Suprapubic skin (tissue), 4 donors: ENCODE data around the gene SRD5A2.

Experiments used
- EP300 ChIP-seq: sonication (generic); formaldehyde crosslinking; IDR thresholded peaks from one replicate; pipeline ENCODE4 v1.6.1; 2017; ENCODE audit warnings: antibody characterized with exemption
- POLR2A ChIP-seq, 2 donors: fragments of 450-650 bp; IDR thresholded peaks; one replicate each; pipeline ENCODE4 v1.6.1; 2017; ENCODE audit warnings: antibody characterized with exemption in 2 of 2, mild to moderate bottlenecking in 2 of 2, moderate library complexity in 2 of 2
- POLR2AphosphoS5 ChIP-seq, 3 donors: sonication (generic); formaldehyde crosslinking; IDR thresholded peaks; one replicate each; pipeline ENCODE4 v1.6.1; 2017; ENCODE audit warnings: antibody characterized with exemption in 3 of 3
- TF ChIP-seq, protein P1 (sequence below), 2 donors: fragments of 200-600 bp in 1 of 2; fragments of 450-650 bp in 1 of 2; sonication (generic) in 1 of 2; IDR thresholded peaks; one replicate each; pipeline ENCODE4 v1.5.1; 2016 to 2019; ENCODE audit warnings: antibody characterized with exemption in 2 of 2, mild to moderate bottlenecking in 1 of 2, moderate library complexity in 1 of 2

GRCh38 chr2:31578316-31578715 is 2.4 kb downstream of the SRD5A2 start:
- TF ChIP-seq, protein P1, sequence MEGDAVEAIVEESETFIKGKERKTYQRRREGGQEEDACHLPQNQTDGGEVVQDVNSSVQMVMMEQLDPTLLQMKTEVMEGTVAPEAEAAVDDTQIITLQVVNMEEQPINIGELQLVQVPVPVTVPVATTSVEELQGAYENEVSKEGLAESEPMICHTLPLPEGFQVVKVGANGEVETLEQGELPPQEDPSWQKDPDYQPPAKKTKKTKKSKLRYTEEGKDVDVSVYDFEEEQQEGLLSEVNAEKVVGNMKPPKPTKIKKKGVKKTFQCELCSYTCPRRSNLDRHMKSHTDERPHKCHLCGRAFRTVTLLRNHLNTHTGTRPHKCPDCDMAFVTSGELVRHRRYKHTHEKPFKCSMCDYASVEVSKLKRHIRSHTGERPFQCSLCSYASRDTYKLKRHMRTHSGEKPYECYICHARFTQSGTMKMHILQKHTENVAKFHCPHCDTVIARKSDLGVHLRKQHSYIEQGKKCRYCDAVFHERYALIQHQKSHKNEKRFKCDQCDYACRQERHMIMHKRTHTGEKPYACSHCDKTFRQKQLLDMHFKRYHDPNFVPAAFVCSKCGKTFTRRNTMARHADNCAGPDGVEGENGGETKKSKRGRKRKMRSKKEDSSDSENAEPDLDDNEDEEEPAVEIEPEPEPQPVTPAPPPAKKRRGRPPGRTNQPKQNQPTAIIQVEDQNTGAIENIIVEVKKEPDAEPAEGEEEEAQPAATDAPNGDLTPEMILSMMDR (IDR thresholded peaks at IDR 0.05), result no peak
- no peak for TF ChIP-seq POLR2AphosphoS5 (IDR thresholded peaks at IDR 0.05)
- no peak for TF ChIP-seq POLR2A (IDR thresholded peaks at IDR 0.05)
- no peak for TF ChIP-seq EP300
